OCI-LY3 (cell line): ENCODE results near the gene PAQR3.

ENCODE experiments used
- H2AFZ ChIP-seq: fragments of 200-600, 300-600 bp; shearing (Covaris generic); 2 replicates; pipeline ENCODE4 v1.6.0; 2014; ENCODE audit warnings: antibody characterized with exemption, low read depth, low read length
- H3K27ac ChIP-seq: fragments of 200-600, 300-600 bp; sonication (generic); 2 replicates; pipeline ENCODE4 v1.5.1; 2014; ENCODE audit warnings: mild to moderate bottlenecking, low read length, moderate library complexity, mixed read lengths
- H3K27me3 ChIP-seq: fragments of 200-600, 300-600 bp; sonication (generic); 2 replicates; pipeline ENCODE4 v1.6.1; 2014; ENCODE audit warnings: low read depth, low read length, mixed read lengths
- H3K36me3 ChIP-seq: fragments of 200-600, 300-600 bp; sonication (generic); replicated peaks from 2 replicates; pipeline ENCODE3; 2014; ENCODE audit warnings: low read depth, low read length, mixed read lengths
- H3K4me1 ChIP-seq: fragments of 300-600, 200-600 bp; sonication (generic); 2 replicates; pipeline ENCODE4 v1.6.1; 2014; ENCODE audit warnings: low read length, mixed read lengths
- H3K4me2 ChIP-seq: fragments of 200-600, 300-600 bp; sonication (generic); 2 replicates; pipeline ENCODE4 v1.6.1; 2014; ENCODE audit warnings: low read length, mixed read lengths
- H3K4me3 ChIP-seq: fragments of 300-600, 200-600 bp; sonication (generic); 2 replicates; pipeline ENCODE4 v1.5.1; 2014; ENCODE audit warnings: antibody characterized with exemption, mild to moderate bottlenecking, low read length, moderate library complexity
- H3K79me2 ChIP-seq: fragments of 300-600, 200-600 bp; shearing (Covaris generic); 2 replicates; pipeline ENCODE4 v1.6.1; 2014; ENCODE audit warnings: mild to moderate bottlenecking, low read length, mixed read lengths
- H3K9ac ChIP-seq: fragments of 300-600, 200-600 bp; shearing (Covaris generic); 2 replicates; pipeline ENCODE4 v1.6.0; 2014; ENCODE audit warnings: mild to moderate bottlenecking, low read length, moderate library complexity
- H3K9me3 ChIP-seq: fragments of 200-600, 300-600 bp; shearing (Covaris generic); 2 replicates; pipeline ENCODE4 v1.6.1; 2014; ENCODE audit warnings: low read length, mixed read lengths; ENCODE audit not compliant: insufficient read depth
- H4K20me1 ChIP-seq: fragments of 200-600, 300-600 bp; sonication (generic); 2 replicates; pipeline ENCODE4 v1.6.1; 2016; ENCODE audit warnings: low read length, mixed read lengths; ENCODE audit not compliant: insufficient read depth
- EZH2phosphoT487 ChIP-seq: fragments of 200-600 bp; shearing (Covaris generic); IDR thresholded peaks from 2 replicates; pipeline ENCODE4 v1.6.1; 2018; ENCODE audit warnings: antibody characterized with exemption, mixed run types, low read depth
- TF ChIP-seq, protein P1 (sequence below): fragments of 200-600, 300-600 bp; sonication (generic); IDR thresholded peaks from 2 replicates; pipeline ENCODE4 v1.5.1; 2014; ENCODE audit warnings: antibody characterized with exemption, low read length, low read depth

PAQR3 gene

DNA sequence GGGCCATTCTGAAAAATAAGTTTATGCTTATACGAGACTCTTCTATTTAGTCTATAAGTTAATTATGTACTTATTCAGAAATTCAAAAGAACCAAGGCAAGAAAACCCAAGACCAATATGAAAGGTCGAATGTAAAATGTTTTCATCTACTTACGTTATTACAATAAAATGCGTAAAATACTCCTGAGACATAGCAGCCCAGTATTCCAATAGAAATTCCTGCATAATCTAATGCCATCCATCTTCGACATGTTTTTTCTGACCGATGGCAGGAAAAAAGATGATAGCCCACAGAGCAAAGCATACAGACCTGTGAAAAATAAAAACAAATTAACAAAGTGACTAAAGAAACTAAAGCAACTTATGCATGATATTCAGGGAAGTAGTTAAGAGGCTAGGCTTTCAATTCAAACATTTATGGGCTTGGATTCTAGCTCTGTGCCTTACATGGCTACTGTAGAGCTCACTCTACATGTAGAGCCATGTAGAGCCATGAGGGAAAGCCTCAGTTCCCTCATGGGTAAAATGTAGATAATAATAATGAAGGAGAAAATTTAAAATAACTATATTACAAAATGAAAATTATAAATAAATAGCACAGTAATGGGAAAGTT, 9.1 kb downstream of the PAQR3 start:
- H3K27me3 ChIP-seq, result no peaks in the 10 kb centered on the region
- no peaks in the 10 kb centered on the region for H4K20me1 ChIP-seq
- H2AFZ ChIP-seq, result no peak overlapping the region
- peaks cover 9% of the 10 kb centered on the region for H3K36me3 ChIP-seq
- H3K27ac ChIP-seq, result no peak overlapping the region
- TF ChIP-seq, protein P1, sequence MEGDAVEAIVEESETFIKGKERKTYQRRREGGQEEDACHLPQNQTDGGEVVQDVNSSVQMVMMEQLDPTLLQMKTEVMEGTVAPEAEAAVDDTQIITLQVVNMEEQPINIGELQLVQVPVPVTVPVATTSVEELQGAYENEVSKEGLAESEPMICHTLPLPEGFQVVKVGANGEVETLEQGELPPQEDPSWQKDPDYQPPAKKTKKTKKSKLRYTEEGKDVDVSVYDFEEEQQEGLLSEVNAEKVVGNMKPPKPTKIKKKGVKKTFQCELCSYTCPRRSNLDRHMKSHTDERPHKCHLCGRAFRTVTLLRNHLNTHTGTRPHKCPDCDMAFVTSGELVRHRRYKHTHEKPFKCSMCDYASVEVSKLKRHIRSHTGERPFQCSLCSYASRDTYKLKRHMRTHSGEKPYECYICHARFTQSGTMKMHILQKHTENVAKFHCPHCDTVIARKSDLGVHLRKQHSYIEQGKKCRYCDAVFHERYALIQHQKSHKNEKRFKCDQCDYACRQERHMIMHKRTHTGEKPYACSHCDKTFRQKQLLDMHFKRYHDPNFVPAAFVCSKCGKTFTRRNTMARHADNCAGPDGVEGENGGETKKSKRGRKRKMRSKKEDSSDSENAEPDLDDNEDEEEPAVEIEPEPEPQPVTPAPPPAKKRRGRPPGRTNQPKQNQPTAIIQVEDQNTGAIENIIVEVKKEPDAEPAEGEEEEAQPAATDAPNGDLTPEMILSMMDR, result no peak
- TF ChIP-seq EZH2phosphoT487, result no peak
- H3K79me2 ChIP-seq, result no peaks in the 10 kb centered on the region
- H3K9ac ChIP-seq, result no peak overlapping the region
- H3K4me3 ChIP-seq, result no peak overlapping the region
- no peak overlapping the region for H3K4me2 ChIP-seq
- no peaks in the 10 kb centered on the region for H3K4me1 ChIP-seq
- H3K9me3 ChIP-seq, result no peaks in the 10 kb centered on the region

DNA sequence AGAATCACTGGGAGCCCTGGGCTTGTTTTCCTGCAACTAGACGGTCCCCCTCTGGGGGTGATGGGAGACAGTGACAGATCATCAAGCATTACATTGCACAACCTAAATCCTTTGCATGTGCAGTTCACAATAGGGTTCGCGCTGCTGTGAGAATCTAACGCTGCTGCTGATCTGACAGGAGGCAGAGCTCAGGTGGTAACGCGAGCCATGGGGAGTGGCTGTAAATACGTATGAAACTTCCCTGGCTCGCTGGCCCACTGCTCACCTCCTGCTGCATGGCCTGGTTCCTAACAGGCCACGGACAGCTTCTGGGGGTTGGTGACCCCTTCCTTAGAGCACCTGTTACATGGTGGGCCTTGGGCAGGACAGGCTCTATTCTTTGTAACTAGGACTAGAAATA, 10.4 kb downstream of the PAQR3 start:
- H3K27me3 ChIP-seq, result no peaks in the 10 kb centered on the region
- H3K79me2 ChIP-seq, result no peaks in the 10 kb centered on the region
- TF ChIP-seq, protein P1, result no peak
- no peak for TF ChIP-seq EZH2phosphoT487
- no peak overlapping the region for H3K9ac ChIP-seq
- peaks cover 10% of the 10 kb centered on the region for H3K36me3 ChIP-seq
- no peak overlapping the region for H2AFZ ChIP-seq
- H3K9me3 ChIP-seq, result no peaks in the 10 kb centered on the region
- H3K4me2 ChIP-seq, result no peak overlapping the region
- no peaks in the 10 kb centered on the region for H4K20me1 ChIP-seq
- no peaks in the 10 kb centered on the region for H3K4me1 ChIP-seq
- no peak overlapping the region for H3K27ac ChIP-seq
- no peak overlapping the region for H3K4me3 ChIP-seq

DNA sequence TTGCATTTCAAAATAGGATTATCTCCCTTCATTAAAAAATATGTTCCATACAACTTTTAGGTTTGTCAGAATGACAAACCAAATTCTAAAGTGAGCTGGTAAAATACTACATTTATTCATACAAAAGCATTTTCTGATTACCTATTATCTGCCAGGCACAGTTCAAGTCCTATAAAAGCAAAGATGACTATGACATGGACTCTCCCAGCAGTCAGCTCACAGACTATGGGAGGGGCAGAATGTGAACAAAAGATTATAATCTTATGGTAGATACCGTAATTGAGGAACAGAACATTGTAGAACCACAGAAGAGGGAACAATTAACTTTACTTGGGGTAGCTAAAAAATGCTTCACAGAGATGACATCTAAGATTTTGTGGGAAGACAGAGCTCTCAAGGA, 12.4 kb downstream of the PAQR3 start:
- Histone ChIP-seq H3K79me2 (no peaks in the 10 kb centered on the region), H3K4me1 (no peaks in the 10 kb centered on the region), H3K9ac (no peak overlapping the region), H4K20me1 (no peaks in the 10 kb centered on the region), H3K27ac (no peak overlapping the region), H3K4me2 (no peak overlapping the region), H3K27me3 (no peaks in the 10 kb centered on the region), H3K9me3 (no peaks in the 10 kb centered on the region), H3K4me3 (no peak overlapping the region), H2AFZ (no peak overlapping the region), H3K36me3 (peaks cover 10% of the 10 kb centered on the region)
- TF ChIP-seq EZH2phosphoT487, result no peak
- TF ChIP-seq, protein P1, result no peak

DNA sequence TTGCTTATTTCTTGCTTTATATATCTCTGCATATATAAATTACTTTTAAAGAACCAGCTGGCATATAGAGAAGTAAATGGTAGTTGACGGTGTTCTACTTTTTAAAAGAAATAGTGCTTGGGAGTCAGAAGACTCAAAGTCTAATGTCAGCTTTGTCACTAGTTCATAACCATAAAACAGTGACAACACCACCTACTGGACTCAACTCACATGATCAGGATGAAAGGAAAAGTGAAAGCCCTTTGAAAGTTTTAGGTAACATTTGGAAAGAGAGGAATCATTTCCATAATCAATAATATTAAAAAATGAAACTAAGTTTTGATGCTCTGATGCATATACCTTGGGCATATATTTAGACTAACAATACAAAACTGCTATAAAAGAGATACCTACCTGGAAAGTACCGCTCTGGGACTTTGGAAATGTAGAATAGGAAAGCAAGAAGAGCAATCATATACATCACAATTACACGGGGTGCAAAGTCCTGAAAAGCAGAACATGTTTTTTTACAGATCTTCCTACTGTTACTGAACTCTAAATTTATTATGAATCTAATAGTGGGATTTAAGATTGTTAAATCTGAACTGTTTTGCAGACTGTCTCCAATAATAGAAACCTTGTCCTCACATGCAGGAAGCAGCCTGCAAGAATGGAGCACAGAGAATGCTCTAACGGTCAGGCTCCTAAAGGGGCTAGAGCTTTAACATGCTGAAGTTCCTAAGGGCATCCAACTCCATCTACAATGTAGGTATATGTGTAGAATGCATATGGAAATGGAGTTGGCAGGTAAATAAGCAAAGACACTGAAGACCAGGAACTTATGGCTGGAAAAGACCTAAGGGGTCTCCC, 15.6 kb downstream of the PAQR3 start:
- peaks cover 3% of the 10 kb centered on the region for H3K36me3 ChIP-seq

More for the DNA sequence above, 15.6 kb downstream of the PAQR3 start:
- no peak overlapping the region for H3K9ac ChIP-seq
- H3K9me3 ChIP-seq, result no peaks in the 10 kb centered on the region
- H3K4me1 ChIP-seq, result no peaks in the 10 kb centered on the region
- TF ChIP-seq, protein P1, result peak; percentile 39
- no peak for TF ChIP-seq EZH2phosphoT487
- no peak overlapping the region for H3K4me2 ChIP-seq
- no peaks in the 10 kb centered on the region for H3K79me2 ChIP-seq
- no peak overlapping the region for H2AFZ ChIP-seq
- no peaks in the 10 kb centered on the region for H3K27me3 ChIP-seq
- H3K27ac ChIP-seq, result no peak overlapping the region
- no peaks in the 10 kb centered on the region for H4K20me1 ChIP-seq
- no peak overlapping the region for H3K4me3 ChIP-seq
